SKM-1 treated with dmso at 0.1 percent for 144 hours (cell line): ENCODE data around the gene USH1G.
"Not testable (repeated sequence)": the region's sequence is repeated elsewhere in the genome, so short reads cannot be mapped to it uniquely, and the experiment has no call there.

Experiments
- DNase-seq: peaks from one replicate; lab custom pipeline; 2025; ENCODE audit not compliant: unreplicated experiment; lab: John Stamatoyannopoulos, UW

USH1G gene

GRCh38 chr17:74922694-74923537 lies at the start of gene USH1G:
Gene USH1G (minus strand): TSS chr17:74923255. CDS start chr17:74923073, 182 bp downstream.
- DNase-seq = no peak

DNA sequence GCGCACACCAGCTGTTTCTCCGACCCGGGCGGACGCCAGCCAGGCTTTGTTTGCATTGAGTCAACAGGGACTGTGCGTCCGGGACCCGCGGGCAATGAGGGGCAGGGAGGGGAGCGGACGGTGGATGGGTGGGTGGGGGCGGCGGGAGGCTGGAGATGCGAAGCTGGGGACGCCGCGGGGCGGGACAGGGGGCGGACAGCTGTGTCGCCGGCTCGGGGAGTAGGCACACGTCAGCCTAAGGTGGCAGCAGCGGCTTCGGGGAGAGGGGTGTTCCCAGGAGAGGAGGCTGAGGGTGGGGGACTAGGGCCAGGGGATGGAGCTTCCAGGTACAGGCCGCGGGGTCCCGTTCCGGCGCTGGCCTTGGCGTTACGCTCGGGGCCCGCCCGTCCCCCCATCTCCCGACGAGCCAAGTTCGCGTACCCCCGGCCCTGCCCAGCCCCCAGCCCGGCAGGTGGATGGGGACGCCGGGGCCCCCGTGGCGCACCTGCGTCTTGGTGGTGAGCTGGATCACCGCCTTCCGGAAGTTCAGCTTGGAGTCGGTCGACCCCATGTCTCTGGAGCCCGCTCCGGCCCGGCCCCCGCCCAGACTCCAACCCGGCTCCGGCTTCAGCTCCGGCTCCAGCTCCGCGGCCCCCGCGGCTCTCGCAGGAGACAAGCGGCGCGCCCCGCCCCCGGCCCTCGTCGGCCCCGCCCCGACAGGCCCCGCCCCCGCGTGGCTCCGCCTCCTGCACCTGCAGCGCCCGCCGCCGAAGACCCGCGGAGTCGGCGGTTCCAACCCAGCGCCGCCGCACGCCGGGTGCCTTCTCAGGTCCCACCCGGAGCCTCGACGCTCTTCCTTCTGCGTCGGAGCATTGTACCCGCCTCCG lies 49.3 kb upstream of the USH1G start, which contains the start of gene HID1:
Gene HID1, minus strand, starts transcription at position 653 of the 866 bp plus-strand sequence. Its CDS starts 103 bp downstream, at position 550.
- no peak for DNase-seq

GRCh38 chr17:74971842-74972106 lies 48.7 kb upstream of the USH1G start:
- no peak for DNase-seq

- DNase-seq = no peak
Measured at GRCh38 chr17:74971069-74971841, 48.2 kb upstream of the USH1G start.

DNA sequence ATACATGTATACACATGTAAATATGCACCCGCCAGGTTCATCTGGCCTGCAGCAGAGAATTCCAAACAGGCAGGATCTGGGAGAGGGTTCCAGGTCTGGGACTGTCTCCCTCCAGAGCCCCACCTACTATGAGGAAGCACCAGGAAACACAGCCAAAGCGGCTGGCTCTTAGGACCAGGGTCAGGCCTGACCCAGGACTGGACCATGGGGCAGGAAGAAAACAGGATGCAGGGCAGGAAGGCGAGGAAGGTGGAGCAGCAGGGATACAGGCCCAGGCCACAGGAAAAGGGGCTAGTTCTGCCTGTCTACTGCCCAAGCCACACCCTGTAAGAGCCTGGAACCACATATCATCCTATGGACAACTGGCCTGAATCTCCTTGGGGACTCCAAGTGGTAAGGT lies 47.3 kb upstream of the USH1G start:
- no peak for DNase-seq

DNA sequence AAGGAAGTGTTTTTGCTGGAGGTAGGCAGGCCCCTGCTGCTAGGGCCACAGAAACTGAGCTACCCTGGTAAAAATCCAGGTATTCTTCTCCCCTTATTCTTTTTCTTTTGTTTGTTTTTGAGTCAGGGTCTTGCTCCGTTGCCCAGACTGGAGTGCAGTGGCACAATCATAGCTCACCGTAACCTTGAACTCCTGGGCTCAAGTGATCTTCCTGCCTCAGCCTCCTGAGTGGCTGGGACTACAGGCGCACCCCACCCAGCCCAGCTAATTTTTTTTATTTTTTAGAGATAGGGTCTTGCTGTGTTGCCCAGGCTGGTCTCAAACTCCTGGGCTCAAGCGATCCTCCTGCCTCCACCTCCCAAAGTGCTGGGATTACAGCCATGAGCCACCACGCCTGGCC lies 46.4 kb upstream of the USH1G start:
- DNase-seq = not testable (repeated sequence)

DNA sequence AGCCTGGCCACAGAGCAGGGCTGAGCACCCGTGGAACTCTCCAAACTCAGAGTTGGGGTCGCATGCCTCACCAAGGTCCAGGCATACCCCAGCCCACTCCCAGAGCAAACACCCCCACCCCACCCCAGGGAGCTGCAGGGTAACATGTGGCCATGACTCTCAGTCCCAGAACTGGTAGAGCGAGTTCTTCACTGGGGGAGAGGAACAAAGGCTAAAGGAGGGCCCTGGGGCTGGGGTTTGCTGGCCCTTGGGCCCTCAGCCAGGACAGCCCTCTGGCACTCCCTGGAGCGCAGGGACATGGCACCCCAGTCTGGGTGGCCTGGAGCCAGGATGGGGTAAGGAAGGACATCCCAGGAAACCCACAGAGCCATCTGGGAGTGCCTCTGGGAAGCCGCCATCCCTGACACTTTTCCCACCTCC lies 45.3 kb upstream of the USH1G start:
- no peak for DNase-seq

DNA sequence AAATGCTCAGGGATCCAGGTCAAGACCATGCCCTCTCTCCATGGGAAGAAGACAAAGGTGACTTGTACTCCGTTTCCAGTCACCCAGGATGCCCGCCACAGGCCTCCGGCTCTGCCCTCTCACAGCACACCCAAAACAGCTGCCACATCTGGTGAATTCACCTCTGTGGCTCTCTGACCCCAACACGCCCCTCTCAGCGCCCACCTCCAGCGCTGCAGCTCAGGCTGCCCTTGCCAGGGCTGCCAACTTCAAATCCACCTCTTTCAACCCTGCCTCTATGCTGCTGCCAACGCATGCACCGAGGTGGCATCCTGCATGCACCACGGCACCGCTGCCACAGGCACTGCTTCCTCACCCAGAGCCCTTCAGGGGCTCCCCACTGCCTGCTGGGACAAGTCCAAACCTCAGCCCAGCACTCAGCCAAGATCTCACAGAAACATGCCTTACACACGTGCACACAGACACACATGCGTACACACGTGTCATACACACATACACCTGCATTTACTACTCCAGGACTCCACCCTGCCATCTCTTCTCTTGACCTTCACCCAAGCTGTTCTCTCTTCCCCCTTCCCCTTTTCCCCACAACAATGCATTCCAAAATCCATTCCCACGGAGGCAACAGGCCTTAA lies 42.0 kb upstream of the USH1G start:
- no peak for DNase-seq

GRCh38 chr17:74964246-74964761 lies 41.2 kb upstream of the USH1G start:
- no peak for DNase-seq

DNA sequence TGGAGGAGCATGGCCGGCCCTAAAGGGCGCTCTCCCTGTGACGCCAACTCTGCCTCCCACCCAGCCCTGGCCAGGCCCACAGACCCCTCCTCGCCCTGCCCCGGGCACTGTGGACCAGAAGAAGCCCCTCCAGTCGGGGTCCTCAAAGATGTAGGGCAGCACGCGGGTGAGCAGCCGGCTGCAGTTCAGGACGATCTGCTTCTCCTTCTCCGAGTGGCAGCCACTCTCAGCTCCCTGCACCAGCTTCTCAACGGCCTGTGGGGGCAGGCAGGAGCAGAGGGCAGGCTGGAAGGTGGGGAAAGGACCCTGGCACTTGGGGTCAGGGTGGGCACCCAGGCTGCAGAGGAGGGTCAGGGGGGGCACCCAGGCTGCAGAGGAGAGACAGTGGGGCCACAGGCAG lies 40.6 kb upstream of the USH1G start:
- DNase-seq = no peak

GRCh38 chr17:74962622-74963394 lies 39.8 kb upstream of the USH1G start:
- no peak for DNase-seq

DNA sequence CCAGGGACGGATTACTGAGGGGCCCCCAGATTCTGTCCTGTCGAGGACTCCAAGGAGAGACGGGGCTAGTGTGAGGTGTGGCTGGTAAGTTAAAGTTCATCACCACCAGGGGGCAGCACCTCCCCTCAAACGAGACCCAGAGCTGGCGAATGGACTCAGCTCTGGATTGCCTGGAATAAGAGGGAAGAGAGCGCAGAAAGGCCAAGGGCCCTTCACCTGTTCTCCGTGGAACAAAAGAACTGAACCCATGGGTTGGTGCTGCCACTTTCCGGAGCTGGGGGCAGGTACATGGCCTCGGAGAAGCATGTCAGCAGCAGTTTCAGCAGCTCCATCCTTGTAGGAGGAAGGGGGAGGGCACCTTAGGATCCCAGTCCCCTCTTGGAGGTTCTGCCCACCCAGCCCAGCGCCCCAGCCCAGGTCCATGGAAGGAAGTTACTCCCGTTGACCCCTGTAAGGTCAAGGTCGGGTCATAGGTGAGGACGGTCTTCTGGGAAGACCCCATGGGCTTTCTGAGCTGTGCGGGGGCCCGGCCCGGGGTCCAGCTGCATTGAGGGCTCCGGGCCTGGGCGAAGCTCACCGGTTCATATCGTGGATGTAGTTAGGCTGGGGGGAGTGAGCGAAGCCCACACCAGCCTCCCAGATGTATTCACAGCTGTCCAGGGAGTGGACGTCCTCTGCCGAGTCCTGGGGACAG lies 38.7 kb upstream of the USH1G start:
- peak; percentile 80 for DNase-seq

DNA sequence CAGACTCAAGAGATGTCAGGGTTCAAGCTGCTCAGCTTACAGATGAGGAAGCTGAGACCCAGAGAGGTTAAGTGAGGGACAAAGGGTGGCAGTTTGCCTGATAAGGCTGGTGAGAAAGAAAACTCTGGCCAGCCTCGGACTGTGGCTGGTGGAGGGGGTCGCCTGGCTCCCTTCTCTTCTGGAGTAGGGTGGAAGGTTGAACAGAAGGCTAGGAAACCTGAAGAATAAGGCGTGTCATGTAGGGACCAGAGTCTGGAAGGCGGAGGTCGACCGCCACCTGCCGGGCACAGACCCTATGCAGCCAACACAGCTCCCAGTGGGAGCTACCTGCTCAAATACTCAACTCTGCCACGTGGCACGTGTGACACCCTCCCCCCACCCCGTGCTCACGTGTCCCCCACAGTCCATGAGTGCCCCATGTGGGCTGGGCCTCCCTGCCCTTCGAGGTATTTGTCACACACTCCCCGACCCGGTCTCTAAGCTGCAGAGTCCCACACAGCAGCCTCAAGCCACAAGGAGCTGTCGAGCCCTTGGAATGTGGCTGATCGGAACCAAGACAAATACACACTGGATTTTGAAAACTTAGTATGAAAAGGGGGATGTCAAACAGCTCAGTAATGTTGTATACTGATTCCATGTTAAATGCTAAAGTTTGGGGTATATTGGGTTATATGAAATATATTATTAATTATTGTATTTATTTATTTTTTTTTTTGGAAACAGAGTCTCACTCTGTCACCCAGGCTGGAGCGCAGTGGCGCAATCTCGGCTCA lies 37.7 kb upstream of the USH1G start:
- DNase-seq = peak; percentile 65

- no peak for DNase-seq
Measured at GRCh38 chr17:74959826-74960515, 36.9 kb upstream of the USH1G start.

DNA sequence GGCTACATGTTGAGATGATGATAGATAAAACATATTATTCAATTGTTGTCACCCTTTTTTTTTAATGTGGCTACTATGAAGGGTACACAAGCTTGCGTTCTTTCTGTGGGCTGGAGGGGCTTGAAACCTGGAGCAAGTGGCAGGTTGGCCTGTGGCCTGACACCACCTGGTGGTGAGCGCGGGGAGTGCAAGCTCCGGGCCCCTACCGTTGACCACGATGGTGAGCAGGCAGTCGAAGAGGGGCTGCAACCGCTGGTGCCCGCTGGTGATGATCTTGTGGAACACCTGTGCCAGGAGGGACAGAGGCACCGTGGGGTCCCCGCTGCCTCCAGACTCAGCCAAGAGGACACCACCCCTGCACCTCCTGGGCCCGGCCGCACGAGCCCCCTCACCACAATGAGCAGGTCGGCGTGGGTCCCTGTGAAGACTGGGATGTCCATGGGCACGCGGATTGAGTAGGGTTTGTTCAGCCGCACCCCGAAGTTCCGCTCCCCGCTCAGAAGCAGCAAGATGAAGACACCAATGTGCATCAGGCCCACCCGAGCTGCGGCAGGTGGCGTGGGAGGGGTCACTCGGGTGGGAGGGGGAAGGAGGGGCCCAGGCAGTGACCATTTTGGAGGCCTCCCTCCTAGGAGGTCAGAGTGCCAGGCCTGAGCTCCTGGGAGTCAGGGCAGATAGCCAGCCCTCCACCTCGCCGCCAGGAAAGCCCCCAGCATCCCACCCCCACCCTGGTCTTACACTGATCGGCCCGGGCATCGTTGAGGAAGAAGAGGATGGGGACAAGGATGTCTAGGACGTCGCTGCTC lies 35.1 kb upstream of the USH1G start:
- peak; percentile 42 for DNase-seq

- DNase-seq = no peak
Measured at GRCh38 chr17:74956093-74956492, 33.0 kb upstream of the USH1G start.
